ENCODE results near the gene ZC2HC1B.

Gene ZC2HC1B

DNA sequence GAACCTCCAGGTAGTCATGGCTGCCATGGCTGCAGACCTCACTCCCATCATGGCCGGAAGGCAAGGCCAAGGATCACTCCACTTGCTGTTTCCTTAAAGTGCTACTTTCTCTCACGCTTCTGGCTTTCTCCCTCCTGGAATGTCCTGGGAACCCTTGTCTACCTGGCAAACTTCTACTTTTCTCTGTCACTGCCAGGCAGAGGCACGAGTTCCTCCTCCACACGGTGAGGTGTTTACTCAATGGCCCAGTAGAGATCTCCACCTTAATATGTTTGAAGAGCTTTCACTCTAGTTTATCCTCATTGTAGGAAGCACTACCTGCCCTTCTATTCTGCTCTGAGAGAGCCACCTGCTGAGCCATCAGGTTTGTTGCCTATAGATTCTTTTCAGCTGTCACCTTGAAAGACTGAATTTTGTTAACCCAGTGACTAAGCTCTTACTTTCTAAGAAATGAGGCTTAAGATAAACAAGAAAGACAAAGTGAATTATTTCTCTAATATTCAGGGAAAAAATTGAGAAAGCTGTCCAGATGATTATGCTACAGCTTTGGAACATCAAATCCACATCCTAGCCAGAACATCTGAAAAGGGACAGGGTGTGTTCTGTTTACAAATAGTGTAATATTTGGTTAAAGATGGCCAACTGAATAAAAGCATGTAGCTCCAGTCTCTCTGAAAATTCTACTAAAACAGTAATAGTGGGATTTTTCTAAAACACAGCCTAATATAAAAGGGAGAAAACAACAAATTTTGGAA, 88.8 kb downstream of the ZC2HC1B start:
- no peaks in the 10 kb centered on the region for H3K79me1 ChIP-seq (replicated peaks; ENCODE audit: low read length, poor library complexity, severe bottlenecking)
- no peak overlapping the region for H3K27ac ChIP-seq (ENCODE audit: low read length, poor library complexity, severe bottlenecking)
- H2BK15ac ChIP-seq (ENCODE audit: low read depth, poor library complexity, severe bottlenecking), result no peak overlapping the region
- no peak overlapping the region for H3K18ac ChIP-seq (ENCODE audit: low read depth in 1 of 2, low read length in 2 of 2)
- no peak overlapping the region for H2BK120ac ChIP-seq (ENCODE audit: low read depth, low read length)
- no peak overlapping the region for H3K23ac ChIP-seq (ENCODE audit: low read length in 2 of 2)
- H4K91ac ChIP-seq (ENCODE audit: low read length), result no peak overlapping the region
- no peak overlapping the region for H2BK12ac ChIP-seq (ENCODE audit: low read length in 2 of 2)
- H3K4me1 ChIP-seq (ENCODE audit: control insufficient read depth, insufficient read depth, low read depth, low read length), result no peaks in the 10 kb centered on the region
- H3K4me3 ChIP-seq (ENCODE audit: insufficient read depth in 1 of 2, low read depth in 1 of 2, low read length in 2 of 2), result no peak overlapping the region
- no peak overlapping the region for H2AFZ ChIP-seq (ENCODE audit: low read depth, low read length)
- H3K9me3 ChIP-seq (ENCODE audit: control insufficient read depth, low read length), result no peaks in the 10 kb centered on the region
- DNase-seq, result no peak
- H2BK5ac ChIP-seq (ENCODE audit: low read depth, low read length, poor library complexity, severe bottlenecking), result no peak overlapping the region
- no peak overlapping the region for H3K4ac ChIP-seq (ENCODE audit: low read depth in 1 of 2, low read length in 2 of 2)
- no peaks in the 10 kb centered on the region for H3K27me3 ChIP-seq (ENCODE audit: control insufficient read depth in 1 of 2, insufficient read depth in 1 of 2, low read length in 2 of 2)
- H3K9ac ChIP-seq (ENCODE audit: low read length), result no peak overlapping the region
- no peak overlapping the region for H2AK5ac ChIP-seq (ENCODE audit: low read length, severe bottlenecking)
- no peak overlapping the region for H3K4me2 ChIP-seq (ENCODE audit: low read length, poor library complexity, severe bottlenecking)
- peaks cover 9 to 75% of the 10 kb centered on the region in 2 experiments for H3K36me3 ChIP-seq (ENCODE audit: control insufficient read depth in 1 of 2, insufficient read depth in 2 of 2, low read depth in 1 of 2, low read length in 2 of 2)
- no peak overlapping the region for H4K8ac ChIP-seq (ENCODE audit: low read length)
- WGBS, result 89% methylated on average over 4 of the region's 4 CpGs
- H3K14ac ChIP-seq (ENCODE audit: low read length in 2 of 2), result no peak overlapping the region

DNA sequence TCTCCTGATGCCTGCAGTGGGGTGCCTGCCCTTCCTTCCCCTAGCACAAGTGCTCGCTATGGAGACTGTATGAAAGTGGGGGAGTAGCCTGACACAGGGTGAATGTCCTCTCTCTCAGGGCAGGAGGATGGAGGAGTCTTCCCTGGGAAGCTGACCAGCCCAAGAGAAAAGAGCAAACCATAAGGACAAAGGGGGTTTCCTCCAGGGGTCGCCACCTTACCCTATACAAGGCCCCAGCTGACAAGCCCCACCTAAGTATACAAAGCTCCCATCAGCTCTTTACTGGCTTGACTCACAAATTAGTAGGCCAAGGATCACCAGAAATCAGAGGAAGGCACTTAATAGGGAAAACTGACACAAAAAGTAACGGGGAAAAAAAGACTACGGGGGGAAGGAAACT, 89.6 kb downstream of the ZC2HC1B start:
- Histone ChIP-seq H3K14ac (ENCODE audit: low read length in 2 of 2) (no peak overlapping the region), H3K27me3 (ENCODE audit: control insufficient read depth in 1 of 2, insufficient read depth in 1 of 2, low read length in 2 of 2) (no peaks in the 10 kb centered on the region), H2BK5ac (ENCODE audit: low read depth, low read length, poor library complexity, severe bottlenecking) (no peak overlapping the region), H3K9ac (ENCODE audit: low read length) (no peak overlapping the region), H2BK120ac (ENCODE audit: low read depth, low read length) (no peak overlapping the region), H3K23ac (ENCODE audit: low read length in 2 of 2) (no peak overlapping the region), H2AK5ac (ENCODE audit: low read length, severe bottlenecking) (no peak overlapping the region), H2AFZ (ENCODE audit: low read depth, low read length) (no peak overlapping the region), H3K4me2 (ENCODE audit: low read length, poor library complexity, severe bottlenecking) (no peak overlapping the region), H3K79me1 (replicated peaks; ENCODE audit: low read length, poor library complexity, severe bottlenecking) (no peaks in the 10 kb centered on the region), H3K4ac (ENCODE audit: low read depth in 1 of 2, low read length in 2 of 2) (no peak overlapping the region), H3K4me3 (ENCODE audit: insufficient read depth in 1 of 2, low read depth in 1 of 2, low read length in 2 of 2) (no peak overlapping the region), H3K27ac (ENCODE audit: low read length, poor library complexity, severe bottlenecking) (no peak overlapping the region), H3K4me1 (ENCODE audit: control insufficient read depth, insufficient read depth, low read depth, low read length) (peaks cover 1% of the 10 kb centered on the region), H2BK12ac (ENCODE audit: low read length in 2 of 2) (no peak overlapping the region), H4K8ac (ENCODE audit: low read length) (no peak overlapping the region), H4K91ac (ENCODE audit: low read length) (no peak overlapping the region), H3K9me3 (ENCODE audit: control insufficient read depth, low read length) (no peaks in the 10 kb centered on the region), H3K36me3 (ENCODE audit: control insufficient read depth in 1 of 2, insufficient read depth in 2 of 2, low read depth in 1 of 2, low read length in 2 of 2) (peaks cover 5 to 74% of the 10 kb centered on the region in 2 experiments), H3K18ac (ENCODE audit: low read depth in 1 of 2, low read length in 2 of 2) (no peak overlapping the region), H2BK15ac (ENCODE audit: low read depth, poor library complexity, severe bottlenecking) (no peak overlapping the region)
- DNase-seq, result no peak
- 58% methylated on average over 1 of the region's 4 CpGs for WGBS

DNA sequence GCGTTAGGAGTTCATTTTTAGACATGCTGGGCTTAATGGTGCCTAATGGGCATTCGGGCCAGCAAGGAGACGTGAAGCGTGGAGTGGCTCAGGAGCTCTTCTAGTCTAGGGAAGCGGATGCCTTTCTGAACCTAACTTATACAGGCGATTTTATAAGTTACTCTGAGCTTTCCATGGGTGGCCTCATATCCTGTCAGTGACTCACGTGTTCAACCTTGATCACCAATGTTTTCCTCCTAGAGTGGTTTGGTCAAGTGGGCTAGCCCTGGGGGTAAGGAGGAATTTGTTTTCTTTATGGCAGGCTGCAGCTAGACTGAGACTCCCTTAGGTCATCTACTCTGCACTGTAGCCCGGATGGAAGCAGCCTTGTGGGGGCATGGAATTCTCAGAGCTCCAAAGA, 91.7 kb downstream of the ZC2HC1B start:
- Histone ChIP-seq H3K9ac (ENCODE audit: low read length) (no peak overlapping the region), H2AFZ (ENCODE audit: low read depth, low read length) (no peak overlapping the region), H3K9me3 (ENCODE audit: control insufficient read depth, low read length) (no peaks in the 10 kb centered on the region), H3K27ac (ENCODE audit: low read length, poor library complexity, severe bottlenecking) (no peak overlapping the region), H4K91ac (ENCODE audit: low read length) (no peak overlapping the region), H3K4me1 (ENCODE audit: control insufficient read depth, insufficient read depth, low read depth, low read length) (peaks cover 4% of the 10 kb centered on the region), H3K79me1 (replicated peaks; ENCODE audit: low read length, poor library complexity, severe bottlenecking) (no peaks in the 10 kb centered on the region), H2BK5ac (ENCODE audit: low read depth, low read length, poor library complexity, severe bottlenecking) (no peak overlapping the region), H4K8ac (ENCODE audit: low read length) (no peak overlapping the region), H2BK15ac (ENCODE audit: low read depth, poor library complexity, severe bottlenecking) (no peak overlapping the region), H3K27me3 (ENCODE audit: control insufficient read depth in 1 of 2, insufficient read depth in 1 of 2, low read length in 2 of 2) (no peaks in the 10 kb centered on the region), H3K4ac (ENCODE audit: low read depth in 1 of 2, low read length in 2 of 2) (no peak overlapping the region), H2AK5ac (ENCODE audit: low read length, severe bottlenecking) (no peak overlapping the region), H3K36me3 (ENCODE audit: control insufficient read depth in 1 of 2, insufficient read depth in 2 of 2, low read depth in 1 of 2, low read length in 2 of 2) (peaks cover 0 to 73% of the 10 kb centered on the region in 2 experiments), H2BK120ac (ENCODE audit: low read depth, low read length) (no peak overlapping the region), H3K23ac (ENCODE audit: low read length in 2 of 2) (no peak overlapping the region), H2BK12ac (ENCODE audit: low read length in 2 of 2) (no peak overlapping the region), H3K4me3 (ENCODE audit: insufficient read depth in 1 of 2, low read depth in 1 of 2, low read length in 2 of 2) (no peak overlapping the region), H3K18ac (ENCODE audit: low read depth in 1 of 2, low read length in 2 of 2) (no peak overlapping the region), H3K4me2 (ENCODE audit: low read length, poor library complexity, severe bottlenecking) (no peak overlapping the region), H3K14ac (ENCODE audit: low read length in 2 of 2) (no peak overlapping the region)
- DNase-seq, result no peak
- 74% methylated on average over 7 of the region's 8 CpGs for WGBS

DNA sequence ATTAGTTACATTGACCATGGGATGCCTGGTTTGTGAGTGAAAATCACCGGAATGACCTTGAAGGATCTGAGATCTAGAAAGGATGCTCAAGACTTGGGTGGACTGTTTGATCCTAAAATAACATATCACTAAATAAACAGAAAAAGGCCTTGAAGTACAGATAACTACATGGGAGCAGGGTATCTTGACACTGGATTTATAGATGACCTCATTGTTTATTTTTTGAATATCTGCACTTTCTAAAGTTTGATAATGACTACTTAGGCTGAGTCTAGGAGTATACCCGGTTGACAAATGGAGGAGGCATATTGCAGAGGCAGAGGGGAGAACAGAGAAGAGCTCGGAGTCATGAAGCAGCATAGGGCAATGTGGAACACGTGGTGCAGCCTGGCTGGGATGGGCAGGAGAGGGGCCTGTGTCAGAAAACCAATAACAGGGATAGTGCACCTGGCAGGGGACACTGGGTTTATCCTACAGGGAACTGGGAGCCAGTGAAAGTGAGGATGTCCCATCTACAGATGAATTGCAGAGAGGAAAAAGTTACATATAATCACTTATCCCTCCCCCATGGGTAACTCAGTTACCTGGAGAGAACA, 93.5 kb downstream of the ZC2HC1B start:
- Histone ChIP-seq H3K4me3 (ENCODE audit: insufficient read depth in 1 of 2, low read depth in 1 of 2, low read length in 2 of 2) (no peak overlapping the region), H4K8ac (ENCODE audit: low read length) (no peak overlapping the region), H3K4me2 (ENCODE audit: low read length, poor library complexity, severe bottlenecking) (no peak overlapping the region), H3K18ac (ENCODE audit: low read depth in 1 of 2, low read length in 2 of 2) (no peak overlapping the region), H3K23ac (ENCODE audit: low read length in 2 of 2) (no peak overlapping the region), H3K27ac (ENCODE audit: low read length, poor library complexity, severe bottlenecking) (no peak overlapping the region), H3K14ac (ENCODE audit: low read length in 2 of 2) (no peak overlapping the region), H2AFZ (ENCODE audit: low read depth, low read length) (no peak overlapping the region), H3K79me1 (replicated peaks; ENCODE audit: low read length, poor library complexity, severe bottlenecking) (no peaks in the 10 kb centered on the region), H3K27me3 (ENCODE audit: control insufficient read depth in 1 of 2, insufficient read depth in 1 of 2, low read length in 2 of 2) (no peaks in the 10 kb centered on the region), H2BK120ac (ENCODE audit: low read depth, low read length) (no peak overlapping the region), H3K4ac (ENCODE audit: low read depth in 1 of 2, low read length in 2 of 2) (no peak overlapping the region), H3K9me3 (ENCODE audit: control insufficient read depth, low read length) (no peaks in the 10 kb centered on the region), H2BK12ac (ENCODE audit: low read length in 2 of 2) (no peak overlapping the region), H3K9ac (ENCODE audit: low read length) (no peak overlapping the region), H2BK15ac (ENCODE audit: low read depth, poor library complexity, severe bottlenecking) (no peak overlapping the region), H4K91ac (ENCODE audit: low read length) (no peak overlapping the region), H2BK5ac (ENCODE audit: low read depth, low read length, poor library complexity, severe bottlenecking) (no peak overlapping the region), H2AK5ac (ENCODE audit: low read length, severe bottlenecking) (no peak overlapping the region), H3K4me1 (ENCODE audit: control insufficient read depth, insufficient read depth, low read depth, low read length) (peaks cover 4% of the 10 kb centered on the region), H3K36me3 (ENCODE audit: control insufficient read depth in 1 of 2, insufficient read depth in 2 of 2, low read depth in 1 of 2, low read length in 2 of 2) (peaks cover 0 to 67% of the 10 kb centered on the region in 2 experiments)
- no peak for DNase-seq
- 50% methylated on average over 3 of the region's 4 CpGs for WGBS

Data from mesenchymal stem cell (in vitro differentiated cells and primary cell).